ENCODE measurements around the gene ITGB4. TPM values are rescaled to one million over a fixed set of nuclear protein-coding genes. Genes with fewer than 3 reads are reported as not detected.
A peak's percentile ranks its signal among the peaks of the same experiment; 100 is the strongest.

The ITGB4 gene
- total RNA-seq, 1 donor from 2014 or later, result 6.6 TPM

DNA sequence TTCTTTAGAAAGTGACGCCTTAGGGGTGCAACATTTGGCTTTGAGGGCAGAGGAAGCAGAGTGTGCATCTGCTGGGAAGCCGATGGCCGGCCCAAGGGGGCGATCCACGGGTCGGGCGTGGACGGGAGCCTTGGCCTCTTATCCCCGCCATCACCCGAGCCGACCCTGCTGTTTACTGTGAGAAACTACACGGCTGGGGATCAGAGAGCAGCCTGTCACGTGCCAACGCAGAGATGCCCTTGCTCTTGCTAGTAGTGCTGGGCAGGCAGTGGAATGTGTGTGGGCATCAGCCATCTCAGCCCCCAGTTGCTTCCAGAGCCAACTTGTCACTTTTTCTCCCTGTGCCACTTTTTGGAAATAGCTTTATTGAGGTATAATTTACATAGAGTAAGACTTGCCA, 26.7 kb upstream of the ITGB4 start:
- H3K9me3 ChIP-seq (ENCODE audit: insufficient read depth, low read depth, low read length), result no peaks in the 10 kb centered on the region
- peak overlapping the region; percentile 71 for H3K9ac ChIP-seq (ENCODE audit: low read length)
- peaks cover 74% of the 10 kb centered on the region for H3K4me1 ChIP-seq (ENCODE audit: insufficient read depth, low read length)

DNA sequence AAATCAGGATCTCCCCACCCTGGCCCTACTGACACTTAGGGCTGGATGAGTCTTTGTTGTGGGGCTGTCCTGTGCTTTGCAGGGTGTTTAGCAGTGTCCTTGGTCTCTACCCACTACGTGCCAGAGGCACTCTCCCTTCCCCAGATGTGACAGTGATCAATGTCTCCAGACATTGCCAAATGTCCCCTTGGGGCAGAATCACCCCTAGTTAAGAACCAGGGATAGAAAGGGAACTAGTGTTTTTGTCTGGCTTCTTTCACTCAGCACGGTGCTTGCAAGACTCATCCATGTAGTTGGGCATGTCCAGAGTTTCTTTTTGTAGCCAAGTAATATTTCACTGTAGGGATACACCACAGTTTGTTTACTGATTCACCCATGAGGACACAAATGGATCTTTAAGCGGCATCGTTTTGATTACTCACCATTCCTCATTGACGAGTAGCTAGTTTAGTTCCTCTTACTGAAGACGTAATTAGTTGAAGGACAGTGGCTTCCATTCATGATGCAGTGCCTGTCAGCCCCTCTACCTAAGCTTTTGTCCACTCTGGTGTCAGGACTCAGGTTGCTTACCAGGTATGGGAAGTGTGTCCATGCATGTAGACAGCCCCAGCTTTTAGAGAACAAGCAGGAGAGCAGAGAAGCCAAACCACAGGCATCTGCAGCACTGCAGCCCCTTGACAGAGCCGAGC, 26.0 kb upstream of the ITGB4 start:
- Histone ChIP-seq H3K4me3 (ENCODE audit: insufficient read depth, low read depth, low read length) (no peak overlapping the region), H3K9ac (ENCODE audit: low read length) (peak overlapping the region; percentile 5), H3K9me3 (ENCODE audit: insufficient read depth, low read depth, low read length) (no peaks in the 10 kb centered on the region), H4K20me1 (ENCODE audit: insufficient read depth, low read length) (peaks cover 12% of the 10 kb centered on the region), H3K27me3 (ENCODE audit: insufficient read depth, low read length) (no peaks in the 10 kb centered on the region), H3K27ac (ENCODE audit: low read depth, low read length) (peak overlapping the region; percentile 52), H3K36me3 (ENCODE audit: insufficient read depth, low read length) (peaks cover 12% of the 10 kb centered on the region), H3K79me2 (ENCODE audit: insufficient read depth, low read length) (peaks cover 54% of the 10 kb centered on the region), H3K4me2 (ENCODE audit: low read length) (peak overlapping the region; percentile 78), H2AFZ (ENCODE audit: low read depth, low read length) (no peak overlapping the region), H3K4me1 (ENCODE audit: insufficient read depth, low read length) (peaks cover 81% of the 10 kb centered on the region)
- TF ChIP-seq EZH2 (IDR thresholded peaks at IDR 0.05; ENCODE audit: insufficient read depth, low read length) (no peak), CTCF (IDR thresholded peaks at IDR 0.05; ENCODE audit: insufficient read depth, low read depth, low read length) (no peak)
- H3K36me3 Mint-ChIP-seq (ENCODE audit: low read depth, unreplicated experiment), result peaks cover 42% of the 10 kb centered on the region
- H3K27ac Mint-ChIP-seq (ENCODE audit: unreplicated experiment), result peak overlapping the region; percentile 36
- H3K9me3 Mint-ChIP-seq (ENCODE audit: unreplicated experiment), result no peaks in the 10 kb centered on the region
- no peaks in the 10 kb centered on the region for H3K27me3 Mint-ChIP-seq (ENCODE audit: low read depth, unreplicated experiment)
- peak; percentile 72 for DNase-seq (ENCODE audit: low read depth)
- no peak for FAIRE-seq
- peak overlapping the region; percentile 6 for H3K4me3 Mint-ChIP-seq (ENCODE audit: unreplicated experiment)
- H3K4me1 Mint-ChIP-seq (ENCODE audit: low read depth, unreplicated experiment), result peaks cover 63% of the 10 kb centered on the region

More for the DNA sequence above, 26.7 kb upstream of the ITGB4 start:
- FAIRE-seq, result no peak
- no peaks in the 10 kb centered on the region for H3K9me3 Mint-ChIP-seq (ENCODE audit: unreplicated experiment)
- H3K36me3 Mint-ChIP-seq (ENCODE audit: low read depth, unreplicated experiment), result peaks cover 39% of the 10 kb centered on the region
- Histone ChIP-seq H3K4me3 (ENCODE audit: insufficient read depth, low read depth, low read length) (no peak overlapping the region), H3K4me2 (ENCODE audit: low read length) (peak overlapping the region; percentile 78), H2AFZ (ENCODE audit: low read depth, low read length) (no peak overlapping the region), H3K79me2 (ENCODE audit: insufficient read depth, low read length) (peaks cover 62% of the 10 kb centered on the region), H3K36me3 (ENCODE audit: insufficient read depth, low read length) (peaks cover 12% of the 10 kb centered on the region), H4K20me1 (ENCODE audit: insufficient read depth, low read length) (peaks cover 12% of the 10 kb centered on the region), H3K27me3 (ENCODE audit: insufficient read depth, low read length) (no peaks in the 10 kb centered on the region), H3K27ac (ENCODE audit: low read depth, low read length) (peak overlapping the region; percentile 92)
- no peak for DNase-seq (ENCODE audit: low read depth)
- no peaks in the 10 kb centered on the region for H3K27me3 Mint-ChIP-seq (ENCODE audit: low read depth, unreplicated experiment)
- TF ChIP-seq CTCF (IDR thresholded peaks at IDR 0.05; ENCODE audit: insufficient read depth, low read depth, low read length), result no peak
- no peak for TF ChIP-seq EZH2 (IDR thresholded peaks at IDR 0.05; ENCODE audit: insufficient read depth, low read length)
- peak overlapping the region; percentile 62 for H3K27ac Mint-ChIP-seq (ENCODE audit: unreplicated experiment)
- no peak overlapping the region for H3K4me3 Mint-ChIP-seq (ENCODE audit: unreplicated experiment)
- H3K4me1 Mint-ChIP-seq (ENCODE audit: low read depth, unreplicated experiment), result peaks cover 61% of the 10 kb centered on the region

DNA sequence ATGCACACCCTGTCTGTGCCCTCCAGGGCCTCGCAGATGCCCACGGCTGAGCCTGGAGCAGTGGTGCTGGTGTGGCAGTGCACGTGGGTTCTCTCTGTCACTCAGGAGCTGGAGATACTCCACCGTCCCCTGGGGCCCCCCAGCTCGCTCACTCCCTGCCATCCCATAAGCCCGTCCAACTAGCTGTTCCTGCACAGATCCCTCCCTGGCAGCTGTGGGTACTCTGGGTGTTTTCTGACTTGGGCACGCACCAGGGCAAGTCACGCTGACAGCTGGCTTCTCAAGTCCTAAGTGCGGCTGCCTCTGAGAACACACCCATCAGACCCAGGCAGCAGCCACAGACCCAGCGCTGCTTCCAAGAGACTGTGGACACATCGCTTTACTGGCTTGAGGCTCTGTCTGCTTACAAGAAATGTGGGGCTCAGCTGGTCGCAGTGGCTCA, 25.4 kb upstream of the ITGB4 start:
- no peak overlapping the region for H3K4me3 ChIP-seq (ENCODE audit: insufficient read depth, low read depth, low read length)
- peaks cover 82% of the 10 kb centered on the region for H3K4me1 ChIP-seq (ENCODE audit: insufficient read depth, low read length)
- H3K36me3 ChIP-seq (ENCODE audit: insufficient read depth, low read length), result peaks cover 13% of the 10 kb centered on the region
- FAIRE-seq, result no peak
- peaks cover 12% of the 10 kb centered on the region for H4K20me1 ChIP-seq (ENCODE audit: insufficient read depth, low read length)
- H3K27me3 Mint-ChIP-seq (ENCODE audit: low read depth, unreplicated experiment), result no peaks in the 10 kb centered on the region
- H3K4me1 Mint-ChIP-seq (ENCODE audit: low read depth, unreplicated experiment), result peaks cover 67% of the 10 kb centered on the region
- H3K4me3 Mint-ChIP-seq (ENCODE audit: unreplicated experiment), result no peak overlapping the region
- H3K27me3 ChIP-seq (ENCODE audit: insufficient read depth, low read length), result no peaks in the 10 kb centered on the region
- H3K9ac ChIP-seq (ENCODE audit: low read length), result no peak overlapping the region
- peak overlapping the region; percentile 52 for H3K27ac ChIP-seq (ENCODE audit: low read depth, low read length)
- no peaks in the 10 kb centered on the region for H3K9me3 ChIP-seq (ENCODE audit: insufficient read depth, low read depth, low read length)
- DNase-seq (ENCODE audit: low read depth), result no peak
- no peaks in the 10 kb centered on the region for H3K9me3 Mint-ChIP-seq (ENCODE audit: unreplicated experiment)
- TF ChIP-seq EZH2 (IDR thresholded peaks at IDR 0.05; ENCODE audit: insufficient read depth, low read length) (no peak), CTCF (IDR thresholded peaks at IDR 0.05; ENCODE audit: insufficient read depth, low read depth, low read length) (no peak)
- peaks cover 42% of the 10 kb centered on the region for H3K36me3 Mint-ChIP-seq (ENCODE audit: low read depth, unreplicated experiment)
- peaks cover 48% of the 10 kb centered on the region for H3K79me2 ChIP-seq (ENCODE audit: insufficient read depth, low read length)
- peak overlapping the region; percentile 0 for H3K4me2 ChIP-seq (ENCODE audit: low read length)
- no peak overlapping the region for H3K27ac Mint-ChIP-seq (ENCODE audit: unreplicated experiment)
- no peak overlapping the region for H2AFZ ChIP-seq (ENCODE audit: low read depth, low read length)
